ENCODE data around the gene TREX2.

The TREX2 gene

DNA sequence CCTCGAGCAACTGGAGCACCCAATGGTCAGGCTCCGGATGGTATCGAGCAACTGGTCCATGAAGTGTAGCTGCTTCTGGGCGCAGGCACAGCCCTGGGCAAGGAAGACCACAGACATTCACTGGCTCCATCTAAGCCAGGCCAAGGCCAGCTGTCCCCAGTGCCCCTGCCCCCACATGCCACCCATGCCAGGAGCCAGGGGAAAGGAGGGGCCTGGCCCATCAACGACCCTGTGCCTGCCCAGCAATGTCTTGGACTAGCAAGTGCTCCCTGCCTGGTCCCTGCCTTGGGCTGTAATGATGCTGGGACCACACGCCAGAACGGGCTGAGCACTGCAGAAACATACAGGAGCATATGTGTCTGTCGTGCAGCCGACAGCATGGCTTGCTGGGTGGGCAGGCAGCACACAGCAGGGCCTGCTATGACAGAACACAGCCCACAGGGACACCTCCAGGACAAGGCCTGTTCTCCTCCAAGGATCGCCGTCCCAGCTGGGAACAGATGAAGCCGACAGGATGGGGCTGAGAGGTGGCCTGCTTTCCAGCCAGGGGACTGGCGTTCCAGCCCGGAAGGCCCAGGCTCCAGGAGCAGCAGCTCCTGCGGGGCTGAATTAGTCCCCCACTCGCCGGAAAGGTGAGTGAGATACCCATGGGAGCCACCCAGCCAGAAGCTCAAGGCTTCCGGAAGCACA lies 11.4 kb upstream of the TREX2 start:
- no peak overlapping the region for H3K4me3 ChIP-seq (ENCODE audit: low read depth, low read length)
- no peak for DNase-seq (ENCODE audit: low read depth)
- TF ChIP-seq, protein P1, sequence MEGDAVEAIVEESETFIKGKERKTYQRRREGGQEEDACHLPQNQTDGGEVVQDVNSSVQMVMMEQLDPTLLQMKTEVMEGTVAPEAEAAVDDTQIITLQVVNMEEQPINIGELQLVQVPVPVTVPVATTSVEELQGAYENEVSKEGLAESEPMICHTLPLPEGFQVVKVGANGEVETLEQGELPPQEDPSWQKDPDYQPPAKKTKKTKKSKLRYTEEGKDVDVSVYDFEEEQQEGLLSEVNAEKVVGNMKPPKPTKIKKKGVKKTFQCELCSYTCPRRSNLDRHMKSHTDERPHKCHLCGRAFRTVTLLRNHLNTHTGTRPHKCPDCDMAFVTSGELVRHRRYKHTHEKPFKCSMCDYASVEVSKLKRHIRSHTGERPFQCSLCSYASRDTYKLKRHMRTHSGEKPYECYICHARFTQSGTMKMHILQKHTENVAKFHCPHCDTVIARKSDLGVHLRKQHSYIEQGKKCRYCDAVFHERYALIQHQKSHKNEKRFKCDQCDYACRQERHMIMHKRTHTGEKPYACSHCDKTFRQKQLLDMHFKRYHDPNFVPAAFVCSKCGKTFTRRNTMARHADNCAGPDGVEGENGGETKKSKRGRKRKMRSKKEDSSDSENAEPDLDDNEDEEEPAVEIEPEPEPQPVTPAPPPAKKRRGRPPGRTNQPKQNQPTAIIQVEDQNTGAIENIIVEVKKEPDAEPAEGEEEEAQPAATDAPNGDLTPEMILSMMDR (IDR thresholded peaks at IDR 0.05; ENCODE audit: low read depth, low read length): no peak
- TF ChIP-seq POLR2A (IDR thresholded peaks at IDR 0.05; ENCODE audit: extremely low read depth, insufficient read length) (no peak), MYC (IDR thresholded peaks at IDR 0.05; ENCODE audit: low read depth, low read length) (no peak)
- TF ChIP-seq, protein P2, sequence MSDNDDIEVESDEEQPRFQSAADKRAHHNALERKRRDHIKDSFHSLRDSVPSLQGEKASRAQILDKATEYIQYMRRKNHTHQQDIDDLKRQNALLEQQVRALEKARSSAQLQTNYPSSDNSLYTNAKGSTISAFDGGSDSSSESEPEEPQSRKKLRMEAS (IDR thresholded peaks at IDR 0.05; ENCODE audit: low read depth, low read length): no peak

DNA sequence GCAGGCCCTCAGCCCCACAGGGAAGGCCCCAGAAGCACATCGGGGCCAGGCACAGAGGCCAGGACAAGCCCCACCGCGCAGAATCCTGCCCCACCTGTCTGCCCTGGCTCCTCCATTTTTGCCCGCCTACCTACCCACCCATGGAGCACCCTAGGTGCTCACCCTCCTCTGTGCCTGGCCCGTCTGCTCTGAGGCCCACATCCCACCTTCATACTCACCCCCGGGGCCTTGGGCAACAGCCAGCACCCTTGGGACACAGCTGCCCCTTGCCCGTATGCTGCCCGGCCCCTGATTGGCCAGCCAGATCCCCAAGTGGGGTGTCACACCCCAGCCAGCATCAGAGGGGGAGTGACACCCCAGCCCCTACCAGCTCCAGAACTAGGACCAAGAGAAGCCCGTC lies 10.8 kb upstream of the TREX2 start:
- DNase-seq (ENCODE audit: low read depth): no peak
- no peak for TF ChIP-seq POLR2A (IDR thresholded peaks at IDR 0.05; ENCODE audit: extremely low read depth, insufficient read length)
- TF ChIP-seq MYC (IDR thresholded peaks at IDR 0.05; ENCODE audit: low read depth, low read length): no peak
- TF ChIP-seq, protein P1 (IDR thresholded peaks at IDR 0.05; ENCODE audit: low read depth, low read length): no peak
- TF ChIP-seq, protein P2 (IDR thresholded peaks at IDR 0.05; ENCODE audit: low read depth, low read length): no peak
- no peak overlapping the region for H3K4me3 ChIP-seq (ENCODE audit: low read depth, low read length)

DNA sequence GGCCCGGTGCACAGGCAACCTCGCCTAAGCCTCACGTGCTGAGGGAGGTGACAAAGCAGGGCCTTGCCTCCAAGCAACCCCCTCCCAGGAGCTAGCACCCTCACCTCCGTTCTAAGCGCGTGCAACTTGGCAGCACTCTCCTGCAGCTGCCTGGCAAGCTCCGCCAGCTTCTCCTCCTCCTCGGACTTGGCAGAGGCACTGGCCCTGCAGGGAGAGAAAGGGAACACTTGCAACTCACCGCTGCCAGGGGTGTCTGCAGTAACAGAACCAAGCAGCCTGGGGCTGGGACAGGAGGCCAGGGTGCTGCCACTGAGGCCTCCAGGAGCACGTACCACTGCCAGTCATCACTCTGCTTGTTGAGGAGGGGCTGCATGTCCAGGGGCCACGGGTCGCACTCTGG lies 10.3 kb upstream of the TREX2 start:
- H3K4me3 ChIP-seq (ENCODE audit: low read depth, low read length): no peak overlapping the region
- no peak for DNase-seq (ENCODE audit: low read depth)
- TF ChIP-seq, protein P2 (IDR thresholded peaks at IDR 0.05; ENCODE audit: low read depth, low read length): no peak
- TF ChIP-seq, protein P1 (IDR thresholded peaks at IDR 0.05; ENCODE audit: low read depth, low read length): no peak
- TF ChIP-seq MYC (IDR thresholded peaks at IDR 0.05; ENCODE audit: low read depth, low read length) (no peak), POLR2A (IDR thresholded peaks at IDR 0.05; ENCODE audit: extremely low read depth, insufficient read length) (no peak)

DNA sequence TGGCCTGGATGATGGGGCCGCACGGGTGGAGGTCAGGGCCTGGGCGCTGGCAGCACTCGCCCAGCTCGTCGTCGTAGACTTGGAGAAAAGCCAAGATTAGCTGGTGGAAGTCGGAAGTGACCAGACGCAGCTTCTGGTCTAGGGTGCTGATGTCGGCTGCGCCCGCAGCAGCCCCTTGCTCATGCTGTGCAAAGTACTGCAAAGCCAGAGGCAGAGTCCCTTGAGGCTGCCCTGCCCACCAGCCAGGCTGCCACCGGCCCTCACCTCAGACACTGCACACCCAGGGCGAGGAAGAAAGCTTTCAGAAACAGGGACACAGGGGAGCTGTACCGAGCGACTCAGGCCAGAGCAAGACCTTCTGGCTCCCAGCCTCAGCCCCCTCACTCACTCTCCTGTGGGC lies 9.7 kb upstream of the TREX2 start:
- TF ChIP-seq, protein P1 (IDR thresholded peaks at IDR 0.05; ENCODE audit: low read depth, low read length): no peak
- TF ChIP-seq POLR2A (IDR thresholded peaks at IDR 0.05; ENCODE audit: extremely low read depth, insufficient read length): no peak
- no peak for DNase-seq (ENCODE audit: low read depth)
- no peak overlapping the region for H3K4me3 ChIP-seq (ENCODE audit: low read depth, low read length)

DNA sequence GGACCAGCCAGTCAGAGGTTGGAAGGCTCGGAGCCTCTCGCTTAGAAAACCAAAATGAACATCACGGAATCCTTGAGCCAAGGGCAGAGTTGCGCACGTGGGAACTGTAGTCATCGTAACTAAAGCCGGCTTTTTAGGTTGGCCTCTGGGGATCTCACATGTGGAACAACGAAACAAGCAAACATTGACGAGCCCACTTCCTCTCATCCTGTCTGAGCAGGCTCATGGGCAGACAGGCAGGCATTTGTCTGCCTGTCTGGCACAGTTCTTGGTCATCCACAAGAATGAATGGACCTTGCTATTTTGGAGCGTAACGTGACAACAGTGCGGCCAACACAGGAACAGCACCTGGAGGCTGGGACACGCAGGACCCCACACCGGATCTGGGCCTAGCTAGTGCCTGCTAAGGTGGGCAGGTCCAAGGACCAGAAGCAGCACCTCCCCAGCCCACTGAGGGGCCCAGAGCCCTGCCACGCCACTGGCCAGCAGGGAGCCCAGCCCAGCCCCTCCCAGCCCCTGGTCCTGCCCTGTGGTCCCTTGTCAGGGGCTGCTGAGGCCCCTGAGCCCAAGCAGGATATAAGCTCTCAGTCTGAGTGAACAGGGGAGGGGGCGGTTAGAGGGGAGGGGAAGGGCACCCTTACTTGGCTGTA lies 9.2 kb upstream of the TREX2 start:
- DNase-seq (ENCODE audit: low read depth): no peak
- TF ChIP-seq, protein P1 (IDR thresholded peaks at IDR 0.05; ENCODE audit: low read depth, low read length): no peak
- TF ChIP-seq, protein P2 (IDR thresholded peaks at IDR 0.05; ENCODE audit: low read depth, low read length): no peak
- TF ChIP-seq MYC (IDR thresholded peaks at IDR 0.05; ENCODE audit: low read depth, low read length) (no peak), POLR2A (IDR thresholded peaks at IDR 0.05; ENCODE audit: extremely low read depth, insufficient read length) (no peak)
- H3K4me3 ChIP-seq (ENCODE audit: low read depth, low read length): no peak overlapping the region
